Psoas muscle (tissue), 8 donors: Measurements from ENCODE around the gene MASTL. TPM values are rescaled to one million over a fixed set of nuclear protein-coding genes. Genes with fewer than 3 reads are reported as not detected.

Source experiments
- ATAC-seq, 4 donors: fragments of 200-7000 bp; cut with Tn5 transposase; one replicate each; pipeline ENCODE4 v1.9.1; 2020; ENCODE audit warnings: moderate library complexity in 3 of 4, mild to moderate bottlenecking in 2 of 4
- DNase-seq, 2 donors: peaks; one replicate each; pipeline ENCODE4 v3.0.0-alpha.2; 2020
- H3K27ac ChIP-seq: fragments of 200-600 bp; one replicate; pipeline ENCODE4 v1.8.0; 2022
- H3K27me3 ChIP-seq, 3 donors: fragments of 200-600 bp in 1 of 3; one replicate each; pipeline versions ENCODE4 v1.6.1 to v1.8.0; 2013 to 2022; ENCODE audit warnings: low read length in 2 of 3, mild to moderate bottlenecking in 2 of 3, moderate library complexity in 1 of 3; ENCODE audit not compliant: insufficient read depth in 3 of 3
- H3K36me3 ChIP-seq, 2 donors: fragments of 200-600 bp in 1 of 2; one replicate each; pipeline versions ENCODE4 v1.6.1 to v1.8.0; 2013 to 2022; ENCODE audit warnings: low read depth in 1 of 2, mild to moderate bottlenecking in 1 of 2, moderate library complexity in 1 of 2; ENCODE audit not compliant: insufficient read depth in 1 of 2
- H3K4me1 ChIP-seq: fragments of 200-600 bp; one replicate; pipeline ENCODE4 v1.8.0; 2022
- H3K4me3 ChIP-seq: fragments of 200-600 bp; one replicate; pipeline ENCODE4 v1.8.0; 2022; ENCODE audit warnings: mild to moderate bottlenecking
- H3K9me3 ChIP-seq: fragments of 200-600 bp; one replicate; pipeline ENCODE4 v1.8.0; 2022
- CTCF ChIP-seq: fragments of 200-600 bp; IDR thresholded peaks from one replicate; pipeline ENCODE4 v1.8.0; 2022; ENCODE audit warnings: antibody characterized with exemption
- WGBS, 3 donors: extraction: QIAGEN DNeasy Blood & Tissue Kit; methylation state at CpG; one replicate each; pipeline versions ENCODE4 v1.1.6 to v1.1.7; 2013; 5-methylcytosine and 5-hydroxymethylcytosine counted together
- intact Hi-C, 2 donors: fragments of 100-400 bp; cut with DNase I; formaldehyde crosslinking; loops; one replicate each; pipeline versions ENCODE4 v1.11.0 to v1.14.2; 2022
- polyA plus RNA-seq, 3 donors: library from polyadenylated mRNA; stranded (reverse); fragments of 200-250 nt; gene quantifications; one replicate each; pipeline ENCODE4 v1.2.3, GENCODE V29; 2013
- total RNA-seq, 4 donors: library from RNA; stranded (reverse); fragmentation: NEBNext Ultra II Directional in 2 of 4; extraction: Animal tissue kit (Norgen Biotek cat#: 25700) in 2 of 4; gene quantifications; one replicate each; pipeline versions ENCODE4 v1.2.1 to v1.2.4, GENCODE V29; 2021 to 2023
- donor health status: healthy with polysubstance abuse.
- donor health status: DM: no; HTN: no; CAD: no; lungs with moderate emphysema.
- donor health status: Bipolar disorder and iron deficiency.
- donor health status: healthy.
- donor health status: DM: yes; HTN: yes; CAD: no.
- donor health status: DM: no; HTN: no; CAD: no.
- donor health status: DM: no; HTN: no; CAD: no.
- donor health status: DM: yes; HTN: yes; CAD: no.

MASTL gene
- total and polyA plus RNA-seq, 7 donors, result 1.2 to 4.4 (median 1.4) TPM

DNA sequence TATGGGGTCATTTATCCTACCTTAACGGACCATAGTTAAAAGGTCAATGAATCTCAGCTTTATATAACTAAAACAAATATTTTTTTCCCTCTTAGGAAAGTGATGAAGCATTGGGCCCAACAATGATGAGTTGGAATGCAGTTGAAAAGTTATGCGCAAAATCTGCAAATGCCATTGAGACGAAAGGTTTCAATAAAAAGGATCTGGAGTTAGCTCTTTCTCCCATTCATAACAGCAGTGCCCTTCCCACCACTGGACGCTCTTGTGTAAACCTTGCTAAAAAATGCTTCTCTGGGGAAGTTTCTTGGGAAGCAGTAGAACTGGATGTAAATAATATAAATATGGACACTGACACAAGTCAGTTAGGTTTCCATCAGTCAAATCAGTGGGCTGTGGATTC is 14.7 kb downstream of the MASTL start:
- TF ChIP-seq CTCF, result no peak
- Histone ChIP-seq H3K4me1 (no peaks in the 10 kb centered on the region), H3K27ac (no peak overlapping the region), H3K4me3 (no peak overlapping the region), H3K36me3 (peaks cover 2 to 42% of the 10 kb centered on the region in 2 donors), H3K9me3 (no peaks in the 10 kb centered on the region), H3K27me3 (no peaks in the 10 kb centered on the region)
- intact Hi-C loops, result no loop called here
- 76 to 95% (median 95%) methylated on average over 4 of the region's 4 CpGs for WGBS, 3 donors
- ATAC-seq, result no peak
- no peak for DNase-seq

- DNase-seq (no peak), ATAC-seq (no peak)
- H3K9me3 ChIP-seq, result no peaks in the 10 kb centered on the region
- no peak for TF ChIP-seq CTCF
- no peak overlapping the region for H3K27ac ChIP-seq
- H3K36me3 ChIP-seq, result peaks cover 0 to 25% of the 10 kb centered on the region in 2 donors
- H3K4me3 ChIP-seq, result no peak overlapping the region
- no peaks in the 10 kb centered on the region for H3K4me1 ChIP-seq
- H3K27me3 ChIP-seq, result no peaks in the 10 kb centered on the region
- intact Hi-C loops, result no loop called here
- WGBS, 3 donors, result 88 to 91% (median 90%) methylated on average over 1 of the region's 1 CpG
Measured at GRCh38 chr10:27188259-27188658, 33.1 kb downstream of the MASTL start.

- no peak overlapping the region for H3K27ac ChIP-seq
- ATAC-seq, result no peak
- H3K4me3 ChIP-seq, result no peak overlapping the region
- H3K36me3 ChIP-seq, result peaks cover 0 to 22% of the 10 kb centered on the region in 2 donors
- DNase-seq, result no peak
- WGBS, 3 donors, result 94 to 99% (median 96%) methylated on average over 4 of the region's 4 CpGs
- intact Hi-C loops, result no loop called here
- H3K27me3 ChIP-seq, result no peaks in the 10 kb centered on the region
- H3K9me3 ChIP-seq, result no peaks in the 10 kb centered on the region
- no peaks in the 10 kb centered on the region for H3K4me1 ChIP-seq
- no peak for TF ChIP-seq CTCF
Measured at GRCh38 chr10:27188897-27189296, 33.7 kb downstream of the MASTL start.

DNA sequence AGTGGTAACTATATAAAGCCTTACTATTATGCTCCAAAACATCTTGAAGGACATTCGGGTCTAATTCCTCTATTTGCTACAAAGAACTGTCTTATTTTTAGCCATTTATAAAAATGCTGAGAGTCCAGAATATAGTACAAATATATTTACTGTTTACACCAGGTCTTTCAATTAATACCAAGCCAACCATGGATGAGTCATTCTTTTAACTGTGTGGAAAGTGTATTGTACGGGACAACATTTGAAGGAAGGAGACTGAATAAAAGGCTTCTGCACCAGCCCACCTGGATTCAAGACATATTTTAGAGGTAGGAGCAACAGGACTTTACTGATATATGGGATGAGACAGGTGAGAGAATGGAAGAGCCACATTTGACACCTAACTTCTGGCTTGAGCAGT is 35.4 kb downstream of the MASTL start:
- intact Hi-C loops, result no loop called here
- WGBS, 3 donors, result 90 to 95% (median 92%) methylated on average over 2 of the region's 2 CpGs
- Histone ChIP-seq H3K9me3 (no peaks in the 10 kb centered on the region), H3K27ac (no peak overlapping the region), H3K27me3 (no peaks in the 10 kb centered on the region), H3K4me1 (no peaks in the 10 kb centered on the region), H3K36me3 (peaks cover 0 to 18% of the 10 kb centered on the region in 2 donors), H3K4me3 (no peak overlapping the region)
- DNase-seq (no peak), ATAC-seq (no peak)
- no peak for TF ChIP-seq CTCF

- ATAC-seq, result peak; percentile 98 to 99 (median 99)
- Histone ChIP-seq H3K4me3 (no peak overlapping the region), H3K27me3 (no peaks in the 10 kb centered on the region), H3K27ac (peak overlapping the region; percentile 26), H3K9me3 (no peaks in the 10 kb centered on the region), H3K36me3 (peaks cover 0 to 23% of the 10 kb centered on the region in 2 donors), H3K4me1 (no peaks in the 10 kb centered on the region)
- TF ChIP-seq CTCF, result no peak
- 64 to 67% (median 64%) methylated on average over 3 of the region's 3 CpGs for WGBS, 3 donors
- peak in 1 of 2 donors; percentile 29 for DNase-seq
- intact Hi-C loops, result no loop called here
Measured at GRCh38 chr10:27192284-27192683, 37.1 kb downstream of the MASTL start.
